Mononuclear cell (primary cell): ENCODE results near the gene ANKMY2. TPM values are rescaled to one million over a fixed set of nuclear protein-coding genes. Genes with fewer than 3 reads are reported as not detected.
"Not testable (repeated sequence)": the region's sequence is repeated elsewhere in the genome, so short reads cannot be mapped to it uniquely, and the experiment has no call there.

Source experiments
- H3K27me3 ChIP-seq: 2 replicates; pipeline ENCODE4 v1.6.0; 2011; ENCODE audit warnings: low read length, control low read depth; ENCODE audit not compliant: insufficient read depth
- H3K4me1 ChIP-seq: 2 replicates; pipeline ENCODE4 v1.5.1; 2011; ENCODE audit warnings: mild to moderate bottlenecking, low read length, control low read depth; ENCODE audit not compliant: insufficient read depth
- H3K4me3 ChIP-seq: 2 replicates; pipeline ENCODE4 v1.5.1; 2011; ENCODE audit warnings: mild to moderate bottlenecking, low read length, moderate library complexity
- H3K9me3 ChIP-seq: 2 replicates; pipeline ENCODE4 v1.5.1; 2011; ENCODE audit warnings: low read depth, mild to moderate bottlenecking, control low read depth, low read length
- total RNA-seq: library from RNA; depleted of rRNA; stranded (reverse); fragments of >200 nt; gene quantifications from one replicate; pipeline ENCODE4 v1.2.3, GENCODE V29; 2012

Gene ANKMY2
- total RNA-seq, 1 donor: 6.7 TPM

DNA sequence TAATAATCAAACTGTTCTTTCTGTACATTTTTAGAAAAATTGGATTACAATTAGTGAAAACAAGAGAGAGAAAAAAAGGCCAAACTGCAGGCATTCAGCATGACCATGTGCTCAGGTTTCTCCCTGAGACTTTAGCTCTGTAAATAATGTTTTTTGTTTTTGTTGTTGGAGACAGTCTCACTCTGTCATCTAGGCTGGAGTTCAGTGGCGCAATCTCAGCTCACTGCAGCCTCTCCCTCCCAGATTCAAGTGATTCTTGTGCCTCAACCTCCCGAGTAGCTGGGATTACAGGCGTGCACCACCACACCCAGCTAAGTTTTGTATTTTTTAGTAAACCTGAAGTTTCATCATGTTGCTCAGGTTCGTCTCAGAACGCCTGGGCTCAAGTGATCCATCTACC is 23.4 kb upstream of the ANKMY2 start:
- H3K9me3 ChIP-seq: no peaks in the 10 kb centered on the region
- no peaks in the 10 kb centered on the region for H3K27me3 ChIP-seq
- no peak overlapping the region for H3K4me3 ChIP-seq
- H3K4me1 ChIP-seq: peaks cover 11% of the 10 kb centered on the region

GRCh38 chr7:16668049-16668858 is 22.7 kb upstream of the ANKMY2 start:
- no peaks in the 10 kb centered on the region for H3K9me3 ChIP-seq
- no peaks in the 10 kb centered on the region for H3K27me3 ChIP-seq
- H3K4me1 ChIP-seq: peaks cover 11% of the 10 kb centered on the region
- no peak overlapping the region for H3K4me3 ChIP-seq

- H3K4me3 ChIP-seq: no peak overlapping the region
- no peaks in the 10 kb centered on the region for H3K9me3 ChIP-seq
- H3K27me3 ChIP-seq: no peaks in the 10 kb centered on the region
- peaks cover 11% of the 10 kb centered on the region for H3K4me1 ChIP-seq
Measured at GRCh38 chr7:16667355-16667754, 21.8 kb upstream of the ANKMY2 start.

DNA sequence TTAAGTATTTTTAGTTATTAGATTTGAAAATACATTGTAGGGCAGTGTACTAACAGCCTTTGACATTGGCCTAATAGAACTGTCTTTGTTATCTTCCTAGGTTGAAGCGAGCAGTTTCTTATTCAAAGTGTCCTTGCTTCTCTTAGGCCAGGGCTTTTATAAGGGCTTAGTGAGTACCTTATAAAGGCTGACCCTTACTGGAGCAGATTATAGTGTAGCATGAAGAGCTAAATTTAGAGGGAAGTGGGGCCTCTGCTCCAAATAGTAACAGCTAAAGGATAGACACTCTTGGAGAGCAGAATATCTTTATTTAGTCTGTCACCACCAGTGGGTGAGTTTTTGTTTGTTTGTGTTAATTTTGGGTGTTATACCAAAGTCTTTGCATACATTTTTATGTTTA is 16.4 kb upstream of the ANKMY2 start:
- Histone ChIP-seq H3K4me3 (no peak overlapping the region), H3K9me3 (no peaks in the 10 kb centered on the region)

DNA sequence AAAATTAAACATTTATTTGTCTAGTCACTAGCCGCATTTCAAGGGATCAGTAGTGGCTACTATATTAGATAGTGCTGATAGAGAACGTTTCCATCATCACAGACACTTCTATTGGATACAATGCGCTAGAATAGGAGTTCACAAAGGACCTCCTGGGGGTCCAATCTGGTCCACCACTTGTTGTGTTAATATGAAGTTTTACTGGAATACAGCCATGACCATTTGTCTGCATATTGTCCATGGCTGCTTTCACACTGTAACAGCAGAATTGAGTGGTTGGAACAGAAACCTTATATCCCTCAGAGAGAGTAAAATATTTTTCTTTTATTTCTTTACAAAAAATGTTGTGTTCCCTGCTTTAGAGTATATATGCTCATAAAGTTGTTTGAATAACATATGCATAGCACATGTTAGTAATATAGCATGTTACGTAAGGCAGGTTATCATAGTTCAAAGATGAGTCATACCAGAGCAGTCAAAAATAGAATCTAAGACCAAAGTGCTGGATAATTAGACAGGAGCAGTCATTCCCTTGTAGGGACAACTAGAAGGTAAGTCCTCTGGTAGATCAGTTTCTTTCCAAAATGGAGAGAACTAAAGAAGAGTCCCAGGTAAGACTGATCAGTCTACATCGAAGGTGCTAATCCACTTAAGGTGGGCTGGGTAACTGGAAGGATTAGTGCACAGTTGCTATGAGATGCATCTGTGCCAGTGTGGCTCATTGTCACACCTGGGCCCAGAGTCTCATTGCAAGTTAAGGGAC is 15.3 kb upstream of the ANKMY2 start:
- Histone ChIP-seq H3K4me3 (no peak overlapping the region), H3K4me1 (peaks cover 8% of the 10 kb centered on the region)

More for the DNA sequence above, 16.4 kb upstream of the ANKMY2 start:
- Histone ChIP-seq H3K27me3 (no peaks in the 10 kb centered on the region), H3K4me1 (peaks cover 8% of the 10 kb centered on the region)

DNA sequence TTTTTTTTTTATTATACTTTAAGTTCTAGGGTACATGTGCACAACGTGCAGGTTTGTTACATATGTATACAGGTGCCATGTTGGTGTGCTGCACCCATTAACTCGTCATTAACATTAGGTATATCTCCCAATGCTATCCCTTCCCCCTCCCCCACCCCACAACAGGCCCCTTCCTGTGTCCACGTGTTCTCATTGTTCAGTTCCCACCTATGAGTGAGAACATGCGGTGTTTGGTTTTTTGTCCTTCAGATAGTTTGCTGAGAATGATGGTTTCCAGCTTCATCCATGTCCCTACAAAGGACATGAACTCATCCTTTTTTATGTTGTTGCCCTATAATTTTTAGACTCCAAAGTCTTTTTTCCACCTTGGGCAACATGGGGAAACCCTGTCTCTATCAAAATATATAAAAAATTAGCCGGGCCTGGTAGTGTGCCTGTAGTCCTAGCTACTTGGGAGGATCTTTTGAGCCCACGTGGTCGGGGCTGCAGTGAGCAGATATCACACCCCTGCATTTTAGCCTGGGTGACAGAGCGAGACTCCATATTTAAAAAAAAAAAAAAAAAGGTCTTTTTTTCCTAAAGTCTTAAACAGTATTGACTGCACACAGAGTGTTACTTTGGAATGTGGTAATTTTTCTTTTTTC is 14.4 kb upstream of the ANKMY2 start:
- not testable (repeated sequence) for H3K9me3 ChIP-seq, H3K4me1 ChIP-seq, H3K4me3 ChIP-seq, H3K27me3 ChIP-seq

More for the DNA sequence above, 15.3 kb upstream of the ANKMY2 start:
- Histone ChIP-seq H3K27me3 (no peaks in the 10 kb centered on the region), H3K9me3 (no peaks in the 10 kb centered on the region)

DNA sequence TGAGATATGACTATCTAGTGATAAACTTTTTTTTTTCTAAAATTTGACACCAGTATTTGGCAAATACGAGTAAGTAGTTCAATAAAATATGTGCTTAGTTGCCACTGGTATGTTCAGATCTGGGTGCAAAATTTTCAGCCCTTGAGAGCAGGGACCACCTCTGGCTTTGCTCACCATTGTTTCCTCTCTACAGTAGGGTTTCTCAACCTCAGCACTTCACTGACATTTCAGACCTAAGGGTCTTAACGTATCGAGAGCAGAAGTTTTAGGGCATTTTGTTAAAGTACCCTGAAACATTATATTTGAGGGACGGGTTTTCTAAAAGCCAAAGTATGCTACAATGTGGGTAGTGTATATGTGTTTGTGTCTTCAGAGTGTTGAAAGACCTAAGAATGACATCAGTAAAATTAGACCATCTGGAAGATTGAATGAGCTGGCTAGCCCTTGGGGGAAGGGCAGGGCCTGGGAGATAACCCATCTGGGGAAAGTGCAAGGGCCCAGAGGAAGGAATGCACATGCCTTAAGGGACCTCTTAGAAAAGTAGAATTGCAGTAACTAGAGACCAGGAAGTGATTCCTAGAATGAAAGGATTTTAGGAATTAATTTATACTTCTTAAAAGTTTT is 12.2 kb upstream of the ANKMY2 start:
- no peaks in the 10 kb centered on the region for H3K9me3 ChIP-seq
- no peak overlapping the region for H3K4me3 ChIP-seq
- peaks cover 18% of the 10 kb centered on the region for H3K4me1 ChIP-seq
- no peaks in the 10 kb centered on the region for H3K27me3 ChIP-seq

DNA sequence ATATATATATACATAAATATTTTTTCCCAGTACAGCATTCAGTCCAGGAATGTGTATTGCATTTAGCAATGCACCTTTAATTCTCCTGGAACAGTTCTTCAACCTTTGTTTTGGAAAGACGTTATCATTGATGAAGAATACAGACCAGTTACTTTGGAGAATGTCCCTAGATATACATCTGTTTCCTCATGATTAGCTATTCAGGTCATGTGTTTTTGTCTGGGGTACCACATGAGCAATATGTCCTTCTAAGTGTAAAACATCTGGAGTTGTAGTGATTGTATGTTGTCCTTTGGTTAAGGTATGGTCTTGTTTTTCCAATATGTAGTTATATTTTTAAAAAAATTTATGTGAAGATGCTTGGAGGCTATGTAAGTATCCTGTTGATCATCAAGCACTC is 10.6 kb upstream of the ANKMY2 start:
- Histone ChIP-seq H3K4me3 (no peak overlapping the region), H3K27me3 (no peaks in the 10 kb centered on the region), H3K9me3 (no peaks in the 10 kb centered on the region), H3K4me1 (peaks cover 20% of the 10 kb centered on the region)

GRCh38 chr7:16655394-16655793 is 9.8 kb upstream of the ANKMY2 start:
- H3K9me3 ChIP-seq: no peaks in the 10 kb centered on the region
- H3K4me3 ChIP-seq: no peak overlapping the region
- H3K27me3 ChIP-seq: no peaks in the 10 kb centered on the region
- peaks cover 18% of the 10 kb centered on the region for H3K4me1 ChIP-seq

GRCh38 chr7:16652888-16653287 is 7.3 kb upstream of the ANKMY2 start:
- Histone ChIP-seq H3K27me3 (no peaks in the 10 kb centered on the region), H3K4me1 (peaks cover 23% of the 10 kb centered on the region), H3K9me3 (no peaks in the 10 kb centered on the region)

DNA sequence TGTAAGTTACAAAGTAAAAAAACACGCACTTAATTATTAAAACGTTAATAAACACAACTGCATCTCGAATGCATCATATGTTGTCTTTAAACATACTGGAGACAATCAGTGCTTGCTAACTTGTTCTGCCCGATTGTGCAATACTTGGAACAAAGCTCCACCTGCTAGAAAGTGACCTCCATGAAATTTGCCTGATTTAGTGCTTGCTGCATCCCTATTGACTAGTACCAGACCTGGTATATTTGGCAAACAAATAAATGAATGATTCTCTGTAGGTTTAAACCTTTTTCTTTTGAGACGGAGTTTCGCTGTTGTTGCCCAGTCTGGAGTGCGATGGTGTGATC is 6.7 kb upstream of the ANKMY2 start:
- H3K27me3 ChIP-seq: no peaks in the 10 kb centered on the region
- H3K9me3 ChIP-seq: no peaks in the 10 kb centered on the region
- H3K4me3 ChIP-seq: no peak overlapping the region
- H3K4me1 ChIP-seq: peaks cover 28% of the 10 kb centered on the region

More at GRCh38 chr7:16652888-16653287, 7.3 kb upstream of the ANKMY2 start:
- no peak overlapping the region for H3K4me3 ChIP-seq

DNA sequence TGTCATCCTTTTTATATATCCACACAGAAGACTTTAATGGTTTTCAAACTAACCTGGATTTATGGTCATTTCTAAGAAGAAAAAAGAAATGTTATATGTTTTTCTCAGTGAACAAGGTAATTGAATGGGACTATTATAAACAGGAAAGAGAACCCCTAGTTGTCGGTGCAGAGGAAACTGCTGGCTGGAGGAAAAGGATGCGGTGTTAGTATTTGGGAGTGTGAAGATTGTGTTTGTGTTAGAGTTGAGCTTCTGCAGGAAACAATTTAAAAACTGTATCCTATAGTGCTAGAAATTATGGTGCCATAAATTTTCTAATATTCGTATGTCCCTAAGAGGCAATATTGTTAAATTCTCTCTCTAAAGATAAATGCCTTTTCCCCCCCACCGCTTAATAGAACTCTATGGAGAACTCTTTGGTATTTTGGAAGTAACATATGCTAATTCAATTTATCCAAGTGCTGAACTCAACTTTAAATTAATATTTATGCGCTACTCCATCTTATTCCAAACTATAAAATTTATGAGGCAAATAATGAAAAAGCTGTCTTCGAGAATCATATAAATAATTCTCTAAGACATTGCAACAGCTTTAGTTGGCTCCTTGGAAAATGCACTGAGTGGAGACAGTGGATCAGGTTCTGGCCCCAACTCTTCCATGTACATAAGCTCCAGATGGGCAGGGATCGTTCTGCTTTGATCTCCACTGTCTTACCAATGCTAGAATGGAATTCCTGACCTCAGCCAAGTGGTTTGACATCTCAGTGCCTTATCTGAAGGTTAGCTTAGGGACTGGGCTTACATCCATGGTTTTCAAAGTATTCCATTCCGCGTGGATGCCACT is 6.1 kb upstream of the ANKMY2 start:
- H3K27me3 ChIP-seq: no peaks in the 10 kb centered on the region
- H3K4me1 ChIP-seq: peaks cover 33% of the 10 kb centered on the region
- H3K4me3 ChIP-seq: no peak overlapping the region
- no peaks in the 10 kb centered on the region for H3K9me3 ChIP-seq

DNA sequence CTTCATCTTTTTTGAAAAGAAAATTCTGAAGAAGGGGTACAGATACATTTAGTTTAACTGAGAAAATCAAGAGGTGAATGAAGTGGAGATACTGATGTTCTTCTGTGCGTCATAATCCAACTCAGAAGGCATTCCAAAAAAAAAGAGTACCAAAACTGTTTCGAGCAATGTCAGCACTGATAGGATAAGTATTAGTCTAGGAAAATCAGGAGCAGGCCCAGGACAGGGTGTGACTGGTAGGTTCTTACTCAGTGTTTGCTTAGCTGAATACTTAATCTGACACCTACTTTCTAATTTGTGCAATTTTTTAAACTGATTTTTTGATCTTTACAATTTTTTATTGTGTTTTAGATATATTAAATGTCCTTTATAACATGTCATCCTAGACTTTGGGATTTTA is 4.7 kb upstream of the ANKMY2 start:
- H3K4me1 ChIP-seq: peaks cover 35% of the 10 kb centered on the region
- H3K4me3 ChIP-seq: no peak overlapping the region
- H3K27me3 ChIP-seq: no peaks in the 10 kb centered on the region
- H3K9me3 ChIP-seq: no peaks in the 10 kb centered on the region

DNA sequence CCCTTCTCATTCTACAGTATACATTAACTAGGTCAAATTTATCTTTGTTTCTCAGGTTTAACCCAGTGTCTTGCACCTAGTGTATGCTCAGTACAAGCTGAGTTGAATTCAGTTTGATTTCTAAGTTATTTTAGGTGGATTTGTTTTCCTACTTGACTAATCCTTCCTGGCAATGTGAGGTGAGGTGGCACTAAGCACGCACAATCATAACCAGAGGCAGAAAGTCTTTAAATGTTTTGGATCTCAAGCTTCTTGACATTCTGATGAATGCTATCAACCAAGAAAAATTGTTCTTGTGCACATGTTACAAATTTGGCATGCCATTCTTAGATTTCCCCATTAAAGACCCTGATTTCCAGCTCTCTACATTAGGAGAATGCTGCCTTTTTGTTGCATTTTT is 3.6 kb upstream of the ANKMY2 start:
- Histone ChIP-seq H3K4me1 (peaks cover 37% of the 10 kb centered on the region), H3K27me3 (no peaks in the 10 kb centered on the region), H3K9me3 (no peaks in the 10 kb centered on the region), H3K4me3 (no peak overlapping the region)
